Mammary epithelial cell (primary cell): Measurements from ENCODE around the gene TOX3.

Experiments
- EZH2 ChIP-seq: IDR thresholded peaks from 2 replicates; pipeline ENCODE4 v1.6.1; 2012; ENCODE audit warnings: low read length, inconsistent platforms, borderline replicate concordance
- TF ChIP-seq, protein P1 (sequence below), 2 donors: IDR thresholded peaks in 1 of 2; conservative IDR thresholded peaks in 1 of 2; 2 replicates each; pipeline ENCODE4 v1.5.1; 2011 to 2012; ENCODE audit warnings: inconsistent platforms in 2 of 2, low read length in 2 of 2, mild to moderate bottlenecking in 2 of 2, control low read depth in 1 of 2, low read depth in 1 of 2; ENCODE audit not compliant: insufficient read depth in 1 of 2; ENCODE audit errors: extremely low read depth in 1 of 2

DNA sequence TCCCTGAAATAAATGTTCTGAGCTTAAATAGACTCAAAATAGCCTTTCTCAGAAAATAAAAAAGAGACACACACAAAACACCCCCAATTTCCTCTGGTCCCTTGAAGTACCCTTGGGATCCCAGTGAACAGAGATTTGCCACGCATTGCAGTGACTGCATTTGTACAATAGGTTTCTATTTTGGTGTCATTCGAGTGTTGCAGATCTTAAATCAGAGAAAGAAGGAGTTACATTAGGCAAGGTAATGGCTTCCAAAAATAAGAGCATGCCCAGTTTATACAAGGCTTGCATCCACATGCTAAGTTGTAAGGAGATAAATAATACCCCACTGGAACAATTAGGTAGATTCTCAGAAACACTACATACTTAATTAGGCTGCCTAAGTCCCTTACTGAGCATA, 2.2 kb downstream of the TOX3 start:
- TF ChIP-seq, protein P1, sequence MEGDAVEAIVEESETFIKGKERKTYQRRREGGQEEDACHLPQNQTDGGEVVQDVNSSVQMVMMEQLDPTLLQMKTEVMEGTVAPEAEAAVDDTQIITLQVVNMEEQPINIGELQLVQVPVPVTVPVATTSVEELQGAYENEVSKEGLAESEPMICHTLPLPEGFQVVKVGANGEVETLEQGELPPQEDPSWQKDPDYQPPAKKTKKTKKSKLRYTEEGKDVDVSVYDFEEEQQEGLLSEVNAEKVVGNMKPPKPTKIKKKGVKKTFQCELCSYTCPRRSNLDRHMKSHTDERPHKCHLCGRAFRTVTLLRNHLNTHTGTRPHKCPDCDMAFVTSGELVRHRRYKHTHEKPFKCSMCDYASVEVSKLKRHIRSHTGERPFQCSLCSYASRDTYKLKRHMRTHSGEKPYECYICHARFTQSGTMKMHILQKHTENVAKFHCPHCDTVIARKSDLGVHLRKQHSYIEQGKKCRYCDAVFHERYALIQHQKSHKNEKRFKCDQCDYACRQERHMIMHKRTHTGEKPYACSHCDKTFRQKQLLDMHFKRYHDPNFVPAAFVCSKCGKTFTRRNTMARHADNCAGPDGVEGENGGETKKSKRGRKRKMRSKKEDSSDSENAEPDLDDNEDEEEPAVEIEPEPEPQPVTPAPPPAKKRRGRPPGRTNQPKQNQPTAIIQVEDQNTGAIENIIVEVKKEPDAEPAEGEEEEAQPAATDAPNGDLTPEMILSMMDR (conservative IDR thresholded peaks at IDR 0.05 in 1 of 2, IDR thresholded peaks at IDR 0.05 in 1 of 2; ENCODE audit: extremely low read depth in 1 of 2, insufficient read depth in 1 of 2, low read depth in 1 of 2, low read length in 2 of 2), result no peak
- TF ChIP-seq EZH2, result no peak
